ENCODE measurements around the gene LMOD2.
A peak's percentile ranks its signal among the peaks of the same experiment; 100 is the strongest.
"Not testable (repeated sequence)": the region's sequence is repeated elsewhere in the genome, so short reads cannot be mapped to it uniquely, and the experiment has no call there.

LMOD2 gene

DNA sequence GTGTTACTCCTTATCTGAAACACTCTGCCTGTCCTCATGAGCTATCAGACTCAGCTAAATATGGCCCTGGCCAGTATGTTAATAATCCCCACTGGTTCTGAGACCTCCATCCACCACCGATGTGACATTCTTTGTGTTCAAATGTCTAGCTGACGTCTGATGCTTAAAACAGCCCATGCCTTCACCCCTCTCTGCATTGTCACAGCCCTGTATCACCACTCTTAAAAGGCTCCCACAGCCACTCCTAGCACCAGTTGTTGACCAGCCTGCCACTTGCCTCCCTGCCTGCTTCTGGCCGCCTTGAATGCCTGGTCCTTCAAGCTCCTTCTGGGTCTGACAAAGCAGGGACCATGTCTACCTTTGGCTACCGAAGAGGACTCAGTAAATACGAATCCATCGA, at the start of gene LMOD2:
Gene LMOD2 (plus strand): TSS at position 253 of the 400 bp plus-strand sequence. CDS start 98 bp downstream, at position 351.
- no peak for DNase-seq

GRCh38 chr7:123607423-123607975, 48.2 kb upstream of the LMOD2 start:
- DNase-seq = no peak

DNA sequence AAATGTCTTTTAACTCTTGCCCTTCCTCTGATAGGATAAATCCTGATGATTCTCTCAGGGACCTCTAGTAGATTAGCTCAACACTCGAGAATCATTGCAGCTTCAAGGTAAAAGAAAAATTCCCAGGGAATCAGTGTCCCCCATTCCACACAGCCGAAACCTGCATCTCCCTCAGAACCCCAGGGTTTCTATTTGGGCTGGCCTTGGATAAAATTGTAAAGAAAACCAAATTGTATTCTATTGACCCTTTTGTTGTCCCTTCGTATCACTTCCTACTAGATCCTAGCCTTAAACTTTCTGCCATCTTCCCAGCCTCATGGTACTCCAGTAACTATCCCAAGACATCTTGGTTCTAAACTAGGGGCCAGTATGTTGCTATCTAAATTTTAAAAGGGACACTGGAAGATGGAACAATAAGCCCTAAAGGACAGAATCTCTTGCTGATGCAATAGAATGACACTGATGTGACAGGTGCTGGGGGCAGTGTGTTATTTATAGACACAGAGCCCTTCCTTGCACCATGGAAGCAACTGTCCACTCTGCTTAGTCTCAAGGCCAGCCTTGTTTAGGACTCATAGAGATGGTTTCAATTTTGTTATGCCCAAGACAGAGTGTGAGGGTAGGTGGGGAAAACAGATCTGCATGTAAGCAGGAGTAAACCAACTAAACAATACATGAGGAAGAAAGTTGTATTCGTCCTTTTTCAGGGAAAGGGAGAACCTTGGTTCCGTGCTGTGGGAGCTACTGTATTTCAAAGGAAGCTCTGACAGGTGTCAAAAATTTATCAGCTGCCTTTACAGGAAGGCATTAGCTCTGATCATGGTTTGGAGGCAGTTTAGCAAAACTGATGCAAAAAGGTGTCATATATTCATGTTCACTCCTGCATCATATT, 46.4 kb upstream of the LMOD2 start:
- DNase-seq = no peak

GRCh38 chr7:123609883-123610239, 45.8 kb upstream of the LMOD2 start:
- no peak for DNase-seq

DNA sequence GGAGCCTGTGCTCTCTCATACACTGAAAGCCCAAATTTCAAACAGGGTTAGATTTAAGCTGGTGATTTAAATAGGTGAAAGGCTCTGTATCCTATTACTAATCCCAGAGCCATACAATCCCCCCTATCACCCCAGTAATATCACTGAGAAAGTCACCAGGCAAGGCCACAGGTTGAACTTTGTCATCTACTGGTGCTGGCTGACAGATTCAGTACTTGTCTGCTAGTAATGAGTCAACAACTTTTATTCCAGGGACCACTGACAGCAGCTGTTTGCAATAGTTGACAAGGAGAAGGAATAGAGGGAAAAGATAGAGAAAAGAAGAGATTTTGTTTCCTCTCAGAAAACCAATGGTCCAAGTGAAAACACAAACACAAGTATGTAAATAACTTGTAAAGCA, 43.6 kb upstream of the LMOD2 start:
- no peak for DNase-seq

DNA sequence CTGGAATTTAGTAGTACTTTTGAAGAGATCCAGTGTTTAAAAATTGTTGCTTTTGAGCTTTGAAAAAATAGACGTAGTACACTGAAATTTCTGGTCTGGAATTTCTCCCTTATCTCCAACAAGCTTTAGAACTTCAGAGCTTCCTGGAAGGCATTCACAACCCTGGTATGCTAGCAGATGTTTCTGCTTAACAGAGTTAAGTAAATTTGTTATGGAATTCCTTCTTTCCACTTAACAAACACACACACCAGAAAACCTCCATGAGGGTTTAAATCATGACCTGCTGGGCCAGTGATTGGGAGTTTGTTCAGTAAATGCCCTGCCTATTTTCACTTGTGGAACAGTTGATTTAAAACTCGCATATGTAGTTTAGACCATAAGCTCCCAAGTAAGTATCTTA, 40.3 kb upstream of the LMOD2 start:
- no peak for DNase-seq

DNA sequence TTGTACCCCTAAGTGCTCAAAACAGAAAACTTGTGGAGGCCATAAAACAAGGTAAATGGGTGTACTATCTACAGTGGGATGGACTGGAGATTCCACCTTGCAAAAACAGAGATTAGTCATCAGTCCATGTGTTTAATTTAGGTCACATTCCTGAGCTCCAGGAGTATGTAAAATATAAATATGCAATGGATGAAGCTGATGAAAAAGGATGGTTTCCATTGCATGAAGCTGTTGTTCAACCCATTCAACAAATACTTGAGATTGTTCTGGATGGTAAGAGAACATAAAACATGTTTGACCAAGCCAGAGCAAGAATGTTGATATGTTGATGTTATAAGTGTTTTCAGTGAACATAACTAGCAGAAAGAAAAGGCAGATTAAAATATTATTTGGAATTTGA, 39.4 kb upstream of the LMOD2 start:
- no peak for DNase-seq

- DNase-seq = no peak
Measured at GRCh38 chr7:123621707-123622106, 34.0 kb upstream of the LMOD2 start.

GRCh38 chr7:123622660-123623386, 32.8 kb upstream of the LMOD2 start:
- DNase-seq = no peak

- DNase-seq = peak; percentile 49
Measured at GRCh38 chr7:123624527-123625183, 31.0 kb upstream of the LMOD2 start.

DNA sequence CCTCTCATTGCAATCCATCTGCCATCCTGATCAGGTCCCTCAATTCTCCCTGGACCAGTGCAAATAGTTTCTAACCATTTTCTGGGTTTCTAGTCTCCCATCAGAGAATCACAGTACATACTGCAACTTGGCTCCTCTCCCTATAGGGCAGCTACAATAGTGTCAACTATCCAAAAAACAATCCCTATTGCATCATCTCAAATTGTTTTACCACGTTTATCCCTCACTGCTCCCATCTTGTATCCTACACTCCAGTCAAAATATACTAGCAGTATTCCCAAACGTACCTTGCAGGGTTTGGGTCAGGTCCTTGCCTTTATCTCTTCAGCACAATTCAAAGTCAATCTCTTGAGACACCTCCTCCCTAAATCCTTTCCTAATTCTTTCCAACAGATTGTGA, 30.4 kb upstream of the LMOD2 start:
- no peak for DNase-seq

GRCh38 chr7:123627851-123628250, 27.8 kb upstream of the LMOD2 start:
- no peak for DNase-seq

DNA sequence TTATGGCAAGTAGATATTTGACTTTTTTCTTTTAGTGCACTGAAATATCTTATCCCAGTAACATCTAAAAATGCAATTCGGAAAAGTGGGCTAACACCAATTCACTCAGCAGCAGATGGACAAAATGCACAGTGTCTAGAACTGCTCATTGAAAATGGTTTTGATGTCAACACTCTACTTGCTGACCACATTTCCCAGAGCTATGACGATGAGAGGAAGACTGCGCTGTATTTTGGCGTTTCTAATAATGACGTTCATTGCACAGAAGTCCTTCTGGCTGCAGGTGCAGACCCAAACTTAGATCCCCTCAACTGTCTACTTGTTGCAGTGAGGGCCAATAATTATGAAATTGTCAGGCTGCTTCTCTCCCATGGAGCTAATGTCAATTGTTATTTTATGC, 26.8 kb upstream of the LMOD2 start:
- DNase-seq = no peak

GRCh38 chr7:123629281-123629680, 26.4 kb upstream of the LMOD2 start:
- DNase-seq = no peak

DNA sequence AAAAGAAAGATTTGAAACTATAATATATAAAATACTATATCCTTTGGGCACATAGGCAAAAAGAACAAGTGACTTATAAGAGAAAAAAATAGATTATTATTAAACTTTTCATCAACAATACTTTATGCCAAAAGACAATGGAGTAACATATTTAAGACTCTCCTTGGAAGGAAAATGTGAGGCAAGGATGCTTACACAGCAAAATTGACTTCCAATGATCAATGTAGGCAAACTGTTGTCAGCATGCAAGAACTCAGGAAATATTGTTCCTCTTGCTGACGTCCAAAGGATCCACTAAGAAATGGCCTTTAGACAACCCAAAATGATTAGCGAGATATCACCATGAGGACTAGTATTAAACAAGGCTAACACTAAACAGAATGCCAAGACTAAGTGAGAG, 22.9 kb upstream of the LMOD2 start:
- DNase-seq = no peak

GRCh38 chr7:123633553-123633952, 22.1 kb upstream of the LMOD2 start:
- DNase-seq = no peak

DNA sequence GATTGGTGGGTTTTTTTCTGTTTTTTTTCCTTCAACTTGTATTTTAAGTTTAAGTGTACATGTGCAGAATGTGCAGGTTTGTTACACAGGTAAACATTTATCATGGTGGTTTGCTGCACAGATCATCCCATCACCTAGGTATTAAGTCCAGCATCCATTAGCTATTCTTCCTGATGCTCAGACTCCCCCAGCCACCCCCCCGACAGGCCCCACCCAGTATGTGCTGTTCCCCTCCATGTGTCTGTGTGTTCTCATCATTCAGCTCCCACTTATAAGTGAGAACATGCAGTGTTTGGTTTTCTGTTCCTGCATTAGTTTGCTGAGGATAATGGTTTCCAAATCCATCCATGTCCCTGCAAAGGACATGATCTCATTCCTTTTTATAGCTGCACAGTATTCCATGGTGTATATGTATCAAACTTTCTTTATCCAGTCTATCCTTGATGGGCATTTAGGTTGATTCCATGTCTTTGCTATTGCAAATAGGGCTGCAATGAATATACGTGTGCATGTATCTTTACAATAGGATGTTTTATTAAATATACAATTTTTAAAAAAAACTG, 21.6 kb upstream of the LMOD2 start:
- not testable (repeated sequence) for DNase-seq

GRCh38 chr7:123635551-123636359, 19.9 kb upstream of the LMOD2 start:
- no peak for DNase-seq

DNA sequence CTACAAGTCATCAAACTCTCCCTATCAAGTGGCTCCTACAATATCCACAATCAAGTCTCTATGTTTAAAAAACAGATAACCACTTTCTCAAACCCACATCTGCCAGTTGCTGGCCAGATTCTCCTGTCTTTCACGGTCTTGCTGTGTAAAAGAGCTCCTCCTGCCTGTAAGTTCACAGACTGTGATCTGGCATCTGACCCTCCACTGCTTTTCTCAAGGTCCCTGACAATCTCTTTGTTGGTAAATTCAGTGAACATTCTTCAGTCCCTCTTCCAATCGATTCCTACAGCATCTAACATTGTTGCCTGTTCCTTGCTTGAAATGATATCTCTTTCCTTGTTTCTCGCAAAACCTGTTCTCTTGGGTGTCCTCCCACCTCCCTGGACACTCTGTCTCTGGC, 18.5 kb upstream of the LMOD2 start:
- DNase-seq = no peak

GRCh38 chr7:123637878-123638277, 17.8 kb upstream of the LMOD2 start:
- DNase-seq = no peak

DNA sequence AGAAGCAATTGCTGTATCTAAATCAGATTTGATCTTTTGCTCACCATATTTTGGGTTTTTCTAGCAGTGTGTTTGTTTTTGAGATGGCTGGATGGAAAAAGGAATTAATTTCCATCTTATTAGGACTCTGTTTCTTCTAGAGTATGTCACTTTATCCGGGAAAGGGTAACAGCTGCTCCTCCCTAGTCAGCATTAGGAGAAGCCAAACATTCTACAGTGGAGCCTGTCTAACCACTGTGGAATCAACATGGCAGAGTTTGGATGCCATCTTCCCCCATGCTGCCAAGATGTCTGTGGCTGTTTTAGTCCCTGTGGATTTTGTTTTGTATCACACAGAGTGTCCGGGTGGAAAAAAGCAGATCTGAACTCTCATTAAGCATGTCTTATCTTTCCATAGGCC, 16.0 kb upstream of the LMOD2 start:
- DNase-seq = no peak

DNA sequence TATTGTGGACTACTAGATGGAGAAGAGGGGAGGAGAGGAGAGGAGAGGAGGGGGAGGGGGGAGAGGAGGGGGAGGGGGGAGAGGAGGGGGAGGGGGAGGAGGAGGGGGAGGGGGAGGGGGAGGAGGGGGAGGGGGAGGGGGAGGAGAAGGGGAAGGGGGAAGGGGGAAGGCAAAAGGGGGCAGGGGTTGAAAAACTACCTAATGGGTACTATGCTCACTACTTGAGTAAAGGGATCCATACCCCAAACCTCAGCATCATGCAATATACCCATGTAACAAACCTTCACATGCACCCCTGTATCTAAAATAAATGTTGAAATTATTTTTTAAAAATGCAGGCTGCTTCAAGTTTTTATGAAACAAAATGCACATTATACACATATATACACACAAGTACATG, 15.1 kb upstream of the LMOD2 start:
- no peak for DNase-seq

All from activated gamma-delta T cell treated with Interleukin-2 at 50 U/mL for 16 hours (primary cell).